Neural progenitor cell (in vitro differentiated cells): ENCODE data around the gene PCSK6. TPM values are rescaled to one million over a fixed set of nuclear protein-coding genes. Genes with fewer than 3 reads are reported as not detected.

ENCODE experiments used
- DNase-seq: peaks from one replicate; pipeline ENCODE4 v3.0.0-alpha.2; 2016; ENCODE audit warnings: low spot score
- H2AFZ ChIP-seq: fragments of 200-600 bp; sonication (generic); replicated peaks from 2 replicates; pipeline ENCODE4 v1.6.1; 2016; ENCODE audit warnings: antibody characterized with exemption
- H3F3A ChIP-seq: fragments of 200-600 bp; sonication (generic); 2 replicates; pipeline ENCODE4 v1.6.1; 2016; ENCODE audit warnings: antibody characterized with exemption, low read depth
- H3K27ac ChIP-seq: fragments of 200-600 bp; sonication (generic); 2 replicates; pipeline ENCODE4 v1.5.1; 2016; ENCODE audit warnings: mild to moderate bottlenecking
- H3K27me3 ChIP-seq: fragments of 200-600 bp; sonication (generic); 2 replicates; pipeline ENCODE4 v1.6.1; 2016; ENCODE audit warnings: mild to moderate bottlenecking, moderate library complexity
- H3K36me3 ChIP-seq: fragments of 200-600 bp; sonication (generic); 2 replicates; pipeline ENCODE4 v1.5.1; 2016
- H3K4me1 ChIP-seq: fragments of 200-600 bp; sonication (generic); 2 replicates; pipeline ENCODE4 v1.6.1; 2016; ENCODE audit warnings: mixed run types
- H3K4me2 ChIP-seq: fragments of 200-600 bp; sonication (generic); 2 replicates; pipeline ENCODE4 v1.6.1; 2016
- H3K4me3 ChIP-seq: fragments of 200-600 bp; sonication (generic); 2 replicates; pipeline ENCODE4 v1.5.1; 2016
- H3K79me2 ChIP-seq: fragments of 200-600 bp; sonication (generic); 2 replicates; pipeline ENCODE4 v1.6.1; 2016; ENCODE audit warnings: low read depth
- H3K9ac ChIP-seq: fragments of 200-600 bp; sonication (generic); 2 replicates; pipeline ENCODE4 v1.6.1; 2016
- H3K9me3 ChIP-seq: fragments of 200-600 bp; sonication (generic); 2 replicates; pipeline ENCODE4 v1.5.1; 2016; ENCODE audit warnings: low read depth
- H4K20me1 ChIP-seq: fragments of 200-600 bp; sonication (generic); 2 replicates; pipeline ENCODE4 v1.6.1; 2016; ENCODE audit warnings: low read depth
- H3K27ac Mint-ChIP-seq: 3 replicates; pipeline ENCODE4 v1.8.0; 2021; ENCODE audit warnings: mixed read lengths
- H3K27me3 Mint-ChIP-seq: 2 replicates; pipeline ENCODE4 v1.8.0; 2022; ENCODE audit warnings: low read depth, mild to moderate bottlenecking, inconsistent platforms, moderate library complexity, mixed read lengths; ENCODE audit not compliant: insufficient read depth
- H3K36me3 Mint-ChIP-seq: 3 replicates; pipeline ENCODE4 v1.8.0; 2021; ENCODE audit warnings: mixed read lengths
- H3K4me1 Mint-ChIP-seq: 3 replicates; pipeline ENCODE4 v1.8.0; 2021; ENCODE audit warnings: mixed read lengths
- H3K4me3 Mint-ChIP-seq: 3 replicates; pipeline ENCODE4 v1.8.0; 2021; ENCODE audit warnings: mild to moderate bottlenecking, moderate library complexity, mixed read lengths
- H3K9me3 Mint-ChIP-seq: 3 replicates; pipeline ENCODE4 v1.8.0; 2020; ENCODE audit warnings: mixed read lengths
- EZH2 ChIP-seq: fragments of 200-600 bp; sonication (generic); IDR thresholded peaks from 2 replicates; pipeline ENCODE4 v1.6.1; 2017; ENCODE audit warnings: antibody characterized with exemption, mild to moderate bottlenecking, moderate library complexity
- EZH2phosphoT487 ChIP-seq: fragments of 200-600 bp; sonication (generic); IDR thresholded peaks from 2 replicates; pipeline ENCODE4 v1.6.1; 2017; ENCODE audit warnings: antibody characterized with exemption
- total RNA-seq: library from RNA; depleted of rRNA; stranded (reverse); fragments of >200 nt; gene quantifications from 2 replicates; pipeline ENCODE4 v1.2.3, GENCODE V29; 2015; ENCODE audit warnings: low replicate concordance
- TF ChIP-seq, protein P1 (sequence below): fragments of 200-600 bp; sonication (generic); IDR thresholded peaks from 2 replicates; pipeline ENCODE4 v1.5.1; 2017; ENCODE audit warnings: antibody characterized with exemption, mild to moderate bottlenecking

Gene PCSK6
- total RNA-seq, 1 donor from 2014 or later, result 1.9 TPM

DNA sequence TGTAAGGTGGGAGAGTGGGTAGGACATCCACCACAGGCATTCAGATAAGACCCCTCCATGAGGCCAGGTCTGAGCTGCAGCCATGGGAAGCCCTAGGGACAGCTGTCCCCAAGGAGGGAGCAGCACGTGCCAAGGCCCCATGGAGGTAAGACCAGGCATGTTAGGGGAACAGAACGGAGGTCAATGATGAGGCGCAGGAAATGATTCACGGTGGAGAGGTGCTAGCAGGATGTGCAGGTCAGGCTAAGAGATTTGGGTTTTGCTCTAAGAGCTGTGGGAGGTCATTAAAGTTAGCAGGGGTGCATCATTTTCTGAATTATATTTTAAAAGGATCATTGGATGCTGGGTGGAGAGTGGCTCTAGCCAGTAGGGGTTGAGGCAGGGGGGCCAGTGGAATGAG, 128.1 kb downstream of the PCSK6 start:
- H3K4me1 Mint-ChIP-seq, result peaks cover 3% of the 10 kb centered on the region
- H3K27me3 Mint-ChIP-seq, result peaks cover 7% of the 10 kb centered on the region
- Histone ChIP-seq H3K36me3 (peaks cover 5% of the 10 kb centered on the region), H4K20me1 (no peaks in the 10 kb centered on the region), H3K4me3 (no peak overlapping the region), H3K79me2 (no peaks in the 10 kb centered on the region), H3K4me1 (peaks cover 2% of the 10 kb centered on the region), H2AFZ (no peak overlapping the region), H3K27ac (no peak overlapping the region), H3K27me3 (no peaks in the 10 kb centered on the region), H3F3A (no peaks in the 10 kb centered on the region), H3K9me3 (no peaks in the 10 kb centered on the region), H3K9ac (no peak overlapping the region), H3K4me2 (no peak overlapping the region)
- H3K27ac Mint-ChIP-seq, result no peak overlapping the region
- TF ChIP-seq, protein P1, sequence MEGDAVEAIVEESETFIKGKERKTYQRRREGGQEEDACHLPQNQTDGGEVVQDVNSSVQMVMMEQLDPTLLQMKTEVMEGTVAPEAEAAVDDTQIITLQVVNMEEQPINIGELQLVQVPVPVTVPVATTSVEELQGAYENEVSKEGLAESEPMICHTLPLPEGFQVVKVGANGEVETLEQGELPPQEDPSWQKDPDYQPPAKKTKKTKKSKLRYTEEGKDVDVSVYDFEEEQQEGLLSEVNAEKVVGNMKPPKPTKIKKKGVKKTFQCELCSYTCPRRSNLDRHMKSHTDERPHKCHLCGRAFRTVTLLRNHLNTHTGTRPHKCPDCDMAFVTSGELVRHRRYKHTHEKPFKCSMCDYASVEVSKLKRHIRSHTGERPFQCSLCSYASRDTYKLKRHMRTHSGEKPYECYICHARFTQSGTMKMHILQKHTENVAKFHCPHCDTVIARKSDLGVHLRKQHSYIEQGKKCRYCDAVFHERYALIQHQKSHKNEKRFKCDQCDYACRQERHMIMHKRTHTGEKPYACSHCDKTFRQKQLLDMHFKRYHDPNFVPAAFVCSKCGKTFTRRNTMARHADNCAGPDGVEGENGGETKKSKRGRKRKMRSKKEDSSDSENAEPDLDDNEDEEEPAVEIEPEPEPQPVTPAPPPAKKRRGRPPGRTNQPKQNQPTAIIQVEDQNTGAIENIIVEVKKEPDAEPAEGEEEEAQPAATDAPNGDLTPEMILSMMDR, result no peak
- no peak for TF ChIP-seq EZH2
- TF ChIP-seq EZH2phosphoT487, result no peak
- no peak for DNase-seq
- H3K9me3 Mint-ChIP-seq, result peaks cover 17% of the 10 kb centered on the region
- H3K36me3 Mint-ChIP-seq, result peaks cover 6% of the 10 kb centered on the region
- no peak overlapping the region for H3K4me3 Mint-ChIP-seq

DNA sequence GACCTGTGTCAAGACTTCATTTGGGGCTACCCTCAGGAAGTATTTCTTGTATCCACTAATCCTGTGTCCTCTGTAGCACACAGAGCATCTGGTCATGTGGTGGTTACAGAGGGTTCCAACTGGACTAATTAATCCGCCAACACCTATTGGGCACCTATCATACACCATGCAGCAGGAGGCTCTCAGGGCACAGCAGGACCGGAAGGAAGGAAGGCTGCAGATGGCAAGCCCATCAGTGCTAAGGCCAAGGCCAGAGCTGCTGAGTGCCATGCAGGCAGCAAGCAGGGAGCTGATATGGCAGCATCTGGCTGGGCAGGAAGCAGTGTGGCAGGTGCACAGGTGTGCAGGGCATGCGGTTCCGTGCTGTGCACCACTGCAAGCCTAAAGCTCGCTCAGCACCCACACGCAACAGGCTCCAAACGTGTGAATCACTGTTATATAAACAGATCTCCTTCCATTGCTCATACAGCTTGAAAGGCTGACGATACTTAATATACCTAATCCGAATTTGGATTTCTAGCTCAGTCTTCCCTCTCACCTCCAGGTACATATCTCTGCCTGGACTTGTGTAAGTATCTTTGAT, 130.1 kb downstream of the PCSK6 start:
- Mint-ChIP-seq H3K9me3 (peaks cover 7% of the 10 kb centered on the region), H3K27ac (no peak overlapping the region), H3K4me1 (peaks cover 3% of the 10 kb centered on the region), H3K4me3 (no peak overlapping the region), H3K36me3 (no peaks in the 10 kb centered on the region), H3K27me3 (peaks cover 7% of the 10 kb centered on the region)
- H3K4me1 ChIP-seq, result no peaks in the 10 kb centered on the region
- no peak overlapping the region for H2AFZ ChIP-seq
- TF ChIP-seq, protein P1, result no peak
- no peak for TF ChIP-seq EZH2phosphoT487
- no peak for TF ChIP-seq EZH2
- no peaks in the 10 kb centered on the region for H3F3A ChIP-seq
- H3K36me3 ChIP-seq, result peaks cover 2% of the 10 kb centered on the region
- H3K4me2 ChIP-seq, result no peak overlapping the region
- no peak overlapping the region for H3K9ac ChIP-seq
- H3K27me3 ChIP-seq, result no peaks in the 10 kb centered on the region
- no peaks in the 10 kb centered on the region for H3K79me2 ChIP-seq
- no peaks in the 10 kb centered on the region for H3K9me3 ChIP-seq
- H3K4me3 ChIP-seq, result no peak overlapping the region
- H3K27ac ChIP-seq, result no peak overlapping the region
- no peak for DNase-seq
- no peaks in the 10 kb centered on the region for H4K20me1 ChIP-seq

DNA sequence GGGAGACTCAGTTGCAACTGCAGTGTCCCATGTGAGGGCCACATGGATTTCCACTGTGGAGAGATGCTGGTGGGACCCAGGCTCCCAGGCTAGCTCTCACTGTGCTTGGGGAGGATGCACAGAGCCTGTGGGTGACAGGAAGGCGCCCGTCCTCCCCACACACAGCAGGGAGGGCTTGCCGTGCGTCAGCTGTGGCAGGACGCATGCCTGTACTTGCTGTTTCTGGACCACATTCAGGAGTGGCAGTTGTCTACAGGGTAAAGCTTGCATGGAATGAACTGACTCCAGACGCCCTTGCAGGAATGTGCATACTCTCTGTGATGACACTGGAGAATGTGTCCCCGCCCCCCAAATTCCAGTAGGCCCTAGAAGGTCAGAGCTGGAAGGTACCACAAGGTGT, 130.6 kb downstream of the PCSK6 start:
- Mint-ChIP-seq H3K4me3 (no peak overlapping the region), H3K4me1 (peaks cover 3% of the 10 kb centered on the region), H3K27me3 (peaks cover 6% of the 10 kb centered on the region), H3K9me3 (peaks cover 4% of the 10 kb centered on the region), H3K36me3 (no peaks in the 10 kb centered on the region), H3K27ac (no peak overlapping the region)
- Histone ChIP-seq H3K4me1 (no peaks in the 10 kb centered on the region), H3K4me2 (no peak overlapping the region), H3K27ac (no peak overlapping the region), H3K36me3 (no peaks in the 10 kb centered on the region), H3K4me3 (no peak overlapping the region), H2AFZ (no peak overlapping the region), H3F3A (no peaks in the 10 kb centered on the region), H4K20me1 (no peaks in the 10 kb centered on the region), H3K79me2 (no peaks in the 10 kb centered on the region), H3K9me3 (no peaks in the 10 kb centered on the region), H3K27me3 (no peaks in the 10 kb centered on the region), H3K9ac (no peak overlapping the region)
- TF ChIP-seq EZH2phosphoT487 (no peak), EZH2 (no peak)
- TF ChIP-seq, protein P1, result no peak
- no peak for DNase-seq
